T47D (cell line): ENCODE results near the gene NEUROD2.

ENCODE experiments used
- DNase-seq, 2 experiments: peaks; one replicate each; pipeline versions ENCODE4 v3.0.0 to v3.0.0-alpha.2; 2011 to 2012; ENCODE audit warnings: low read depth in 1 of 2, low spot score in 1 of 2
- JUND ChIP-seq: IDR thresholded peaks from 2 replicates; pipeline ENCODE4 v1.6.1; 2012; ENCODE audit warnings: low read depth
- in situ Hi-C: cut with HindIII; loops from 2 replicates; pipeline ENCODE4 v1.10.0; 2016; ENCODE audit warnings: low sequenced_read_pairs, low pct_unique_long_range_greater_than_20kb

NEUROD2 gene

GRCh38 chr17:39607851-39608130 is at the start of gene NEUROD2:
Gene NEUROD2 (minus strand): TSS chr17:39607920. CDS start chr17:39606599, 1,321 bp downstream.
- no peak for DNase-seq
- in situ Hi-C loops, result no loop called here
- TF ChIP-seq JUND, result no peak

DNA sequence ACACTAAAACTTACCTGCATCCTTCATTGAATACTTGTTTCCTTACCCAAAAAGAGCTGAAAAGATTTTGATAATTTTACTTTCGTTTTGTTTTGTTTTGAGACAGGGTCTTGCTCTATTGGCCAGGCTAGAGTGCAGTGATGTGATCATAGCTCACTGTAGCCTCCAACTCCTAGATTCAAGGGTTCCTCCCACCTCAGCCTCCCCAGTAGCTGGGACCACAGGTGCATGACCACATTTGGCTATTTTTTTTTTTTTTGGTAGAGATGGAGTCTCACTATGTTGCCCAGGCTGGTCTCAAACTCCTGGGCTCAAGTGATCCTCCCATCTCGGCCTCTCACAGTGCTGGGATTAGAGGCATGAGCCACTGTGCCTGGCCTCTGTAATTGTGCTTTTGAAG is 47.4 kb upstream of the NEUROD2 start:
- no peak for DNase-seq
- in situ Hi-C loops, result no loop called here
- no peak for TF ChIP-seq JUND

- in situ Hi-C loops, result no loop called here
- peak; percentile 75 to 78 for DNase-seq
- TF ChIP-seq JUND, result no peak
These were observed 46.1 kb upstream of the NEUROD2 start for GRCh38 chr17:39653662-39654331.

- DNase-seq, result no peak
- TF ChIP-seq JUND, result no peak
- in situ Hi-C loops, result no loop called here
These were observed 45.6 kb upstream of the NEUROD2 start for GRCh38 chr17:39653316-39653661.

DNA sequence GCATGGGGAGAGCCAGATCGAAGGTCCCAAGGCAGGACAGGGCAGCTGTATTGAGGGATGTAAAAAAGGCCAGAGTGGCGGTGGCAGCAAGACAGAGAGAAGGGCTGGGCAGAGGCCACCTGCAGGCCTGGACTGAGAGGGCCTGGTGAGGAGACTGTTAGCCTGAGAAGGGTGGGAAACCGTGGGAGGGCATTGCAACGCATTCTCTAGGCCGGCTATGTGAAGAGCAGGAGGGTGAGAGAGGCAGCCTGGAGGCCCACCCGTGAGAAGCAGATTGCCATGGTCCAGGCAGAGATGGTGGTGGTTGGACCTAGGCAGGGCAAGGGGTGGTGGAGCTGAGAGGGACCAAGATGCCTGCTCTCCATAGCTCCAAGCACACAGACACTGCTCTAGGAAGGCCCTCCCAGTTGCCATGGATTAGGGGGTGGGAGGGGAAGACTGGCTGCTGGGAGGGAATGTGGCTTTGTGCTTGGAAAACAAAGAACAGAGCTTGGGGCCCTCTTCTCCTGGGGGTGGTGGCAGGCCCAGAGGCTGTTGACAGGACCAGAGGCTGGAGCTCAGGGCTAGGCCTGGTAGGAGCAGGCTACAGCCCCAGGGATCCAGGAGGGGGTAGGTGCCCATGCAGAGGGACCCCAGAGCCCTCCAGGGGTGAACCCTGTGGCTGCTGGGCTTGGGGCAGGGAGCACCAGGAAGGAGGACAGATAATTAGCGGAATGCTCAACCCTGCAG is 45.0 kb upstream of the NEUROD2 start:
- in situ Hi-C loops, result no loop called here
- DNase-seq, result no peak
- TF ChIP-seq JUND, result no peak

DNA sequence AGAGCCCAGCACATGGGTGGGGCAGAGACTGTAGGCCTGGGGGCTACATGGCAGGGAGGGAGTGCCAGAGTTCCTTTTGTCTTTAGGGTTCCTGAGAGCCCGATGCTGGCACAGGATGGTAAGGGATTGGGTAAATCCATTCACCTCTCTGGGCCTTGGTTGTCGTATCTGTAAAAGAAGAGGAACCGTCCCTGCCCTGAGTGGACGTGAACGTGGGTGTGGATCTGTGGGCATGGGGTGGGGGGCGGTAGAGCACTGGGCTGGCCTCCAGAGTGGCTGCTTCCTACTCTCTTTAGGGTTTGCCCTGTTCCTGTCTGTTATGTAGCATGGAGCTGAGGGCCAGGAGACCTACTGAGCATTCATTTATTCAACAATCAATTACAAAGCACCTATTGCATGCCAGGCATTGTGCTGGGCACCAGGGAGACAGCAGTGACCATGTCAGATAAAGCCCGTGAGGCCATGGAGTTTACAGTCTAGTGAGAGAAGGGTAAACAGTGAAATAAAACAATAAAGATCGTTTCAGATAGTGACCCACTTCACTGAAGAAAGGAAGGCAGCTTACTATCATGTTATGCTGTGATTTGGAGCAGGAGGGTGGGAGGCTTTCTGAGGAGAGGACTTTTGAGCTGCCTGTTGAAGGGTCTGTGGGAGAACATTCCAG is 44.3 kb upstream of the NEUROD2 start:
- TF ChIP-seq JUND, result no peak
- DNase-seq, result no peak
- in situ Hi-C loops, result no loop called here

GRCh38 chr17:39650121-39650579 is 42.4 kb upstream of the NEUROD2 start:
- no peak for TF ChIP-seq JUND
- in situ Hi-C loops, result no loop called here
- no peak for DNase-seq

DNA sequence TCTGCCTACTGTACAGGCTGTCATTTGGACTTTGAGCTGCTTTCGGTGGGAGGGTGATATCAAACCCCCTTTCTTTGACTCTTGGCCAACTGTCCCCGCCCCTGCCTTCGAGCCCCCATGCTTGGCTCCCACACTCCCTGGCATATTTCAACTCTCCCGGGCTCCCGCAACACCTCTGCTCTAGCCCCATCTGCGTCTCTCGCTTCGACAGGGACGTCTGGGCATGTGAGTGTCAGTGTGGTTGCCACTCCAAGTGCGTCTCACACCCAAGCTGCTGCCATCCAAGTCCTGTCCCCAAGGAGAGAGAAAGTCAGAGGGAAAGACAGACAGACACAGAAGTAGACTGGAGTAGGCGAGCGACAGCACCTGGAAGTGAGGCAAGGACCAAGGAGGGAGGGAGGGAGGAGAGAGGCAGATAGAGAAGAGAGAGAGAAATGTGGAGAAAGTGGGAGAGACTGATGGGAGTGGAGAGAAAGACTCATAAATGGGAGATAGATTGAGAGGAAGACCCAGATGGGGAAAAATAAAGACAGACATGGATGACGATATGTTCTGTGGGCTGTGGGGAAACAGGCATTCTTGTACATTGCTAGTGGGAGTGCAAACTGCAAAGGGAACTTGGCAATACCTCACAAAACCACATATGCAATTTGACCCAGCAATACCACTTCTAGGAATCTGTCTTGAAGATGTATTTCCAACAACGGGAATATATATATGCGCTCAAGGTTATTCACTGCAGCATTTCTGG is 41.1 kb upstream of the NEUROD2 start:
- in situ Hi-C loops, result no loop called here
- no peak for DNase-seq

GRCh38 chr17:39647256-39647655 is 39.5 kb upstream of the NEUROD2 start:
- no peak for DNase-seq
- TF ChIP-seq JUND, result no peak
- in situ Hi-C loops, result no loop called here

More for the DNA sequence above, 41.1 kb upstream of the NEUROD2 start:
- TF ChIP-seq JUND, result no peak

DNA sequence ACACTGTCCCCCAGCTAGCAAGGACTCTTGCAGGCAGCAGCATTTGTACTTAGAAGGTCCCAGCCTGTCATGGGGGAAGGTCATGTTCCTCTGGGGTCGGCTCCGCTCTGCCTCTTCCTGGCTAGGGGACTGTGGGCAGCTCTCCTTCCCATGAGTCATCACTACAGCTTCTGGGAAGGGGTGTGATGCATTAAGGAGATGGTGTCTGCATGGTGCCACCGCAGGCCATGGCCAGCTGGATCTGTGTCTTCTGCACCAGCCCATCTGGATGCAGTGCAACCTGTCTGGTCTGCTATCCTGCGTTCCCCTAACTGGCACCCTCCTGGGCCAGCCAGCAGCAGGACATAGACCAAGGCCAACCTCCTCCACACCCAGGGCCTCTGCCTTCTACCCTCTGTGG is 35.6 kb upstream of the NEUROD2 start:
- in situ Hi-C loops, result no loop called here
- TF ChIP-seq JUND, result no peak
- no peak for DNase-seq

DNA sequence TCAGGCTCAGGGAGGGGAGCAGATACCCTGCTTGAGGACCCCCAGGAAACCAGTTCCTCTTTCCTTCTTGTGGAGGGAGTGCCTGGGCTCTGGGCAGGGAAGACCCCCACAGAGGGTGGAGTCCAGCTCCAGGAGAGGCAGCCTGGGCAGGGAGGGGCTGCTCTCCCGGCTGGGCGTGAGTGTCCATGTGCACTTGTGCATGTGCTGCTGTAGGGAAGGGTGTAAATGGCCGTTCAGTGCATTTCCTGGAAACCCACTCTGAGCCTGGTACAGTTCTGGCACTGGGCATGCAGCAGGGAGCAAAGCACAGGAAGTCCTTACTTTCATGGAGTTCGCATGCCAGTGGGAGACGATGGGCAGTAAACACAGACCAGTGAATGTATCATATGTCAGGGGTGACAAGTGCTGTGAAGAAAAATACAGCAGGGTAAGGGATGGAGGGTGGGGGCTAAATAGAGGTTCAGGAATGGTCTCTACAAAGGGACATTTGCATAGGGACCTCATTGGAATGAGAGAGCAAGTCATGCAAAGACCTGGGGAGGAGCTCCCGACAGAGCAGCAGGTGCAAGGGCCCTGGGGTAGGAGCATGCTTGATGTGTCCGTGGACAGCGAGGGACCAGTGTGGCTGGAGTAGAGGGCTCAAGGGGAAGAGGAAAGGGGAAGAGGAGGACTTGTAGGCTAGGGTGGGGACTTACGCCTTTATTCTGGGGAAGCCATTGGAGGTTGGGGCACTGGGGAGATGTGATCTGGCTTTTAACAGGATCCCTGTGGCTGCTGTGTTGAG is 34.8 kb upstream of the NEUROD2 start:
- in situ Hi-C loops, result no loop called here
- TF ChIP-seq JUND, result no peak
- no peak for DNase-seq

DNA sequence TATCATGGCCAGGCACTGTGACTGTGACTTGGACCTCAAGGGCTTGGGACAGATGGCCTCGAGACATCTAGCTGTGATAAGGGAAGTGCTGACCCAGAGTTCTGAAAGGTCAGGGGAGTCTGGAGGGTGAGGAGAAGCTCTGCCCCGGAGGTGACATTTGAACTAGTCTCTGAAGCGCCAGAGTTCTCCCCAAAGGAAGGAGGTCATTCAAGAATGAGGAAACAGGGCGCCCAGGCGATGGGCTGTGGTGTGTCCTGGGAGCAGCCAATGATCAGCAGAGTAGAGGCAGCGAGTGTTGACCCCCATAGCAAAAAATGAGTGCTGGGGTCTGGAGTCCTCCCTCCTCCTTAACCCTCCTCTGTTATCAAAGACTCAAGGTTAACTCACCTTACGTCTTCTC is 34.2 kb upstream of the NEUROD2 start:
- in situ Hi-C loops, result no loop called here
- DNase-seq, result no peak
- TF ChIP-seq JUND, result no peak

DNA sequence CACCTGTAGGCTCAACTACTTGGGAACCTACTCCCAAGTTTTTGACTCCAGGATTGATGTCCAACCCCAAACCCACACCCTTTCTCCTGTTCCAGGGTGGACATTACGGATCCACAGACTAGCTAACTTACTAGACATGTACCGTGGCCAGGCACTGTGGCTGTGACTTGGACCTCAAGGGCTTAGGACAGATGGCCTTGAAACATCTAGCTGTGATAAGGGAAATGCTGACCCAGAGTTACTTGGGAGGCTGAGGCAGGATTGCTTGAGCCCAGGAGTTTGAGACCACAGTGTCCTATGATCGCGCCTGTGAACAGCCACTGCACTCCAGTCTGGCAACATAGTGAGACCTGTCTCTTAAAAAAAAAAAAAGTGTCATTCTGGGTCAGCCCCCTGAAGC is 33.4 kb upstream of the NEUROD2 start:
- in situ Hi-C loops, result no loop called here
- DNase-seq, result no peak
- no peak for TF ChIP-seq JUND
